Measurements from ENCODE around the gene TBC1D14. TPM values are rescaled to one million over a fixed set of nuclear protein-coding genes. Genes with fewer than 3 reads are reported as not detected.

Gene TBC1D14
- total and polyA plus RNA-seq, 9 of the 15 experiments (the other 6 are each of a cell fraction or from before 2014, with no cell fraction given), result 2.1 to 59.6 (median 44.8) TPM

- TF ChIP-seq, protein P1, sequence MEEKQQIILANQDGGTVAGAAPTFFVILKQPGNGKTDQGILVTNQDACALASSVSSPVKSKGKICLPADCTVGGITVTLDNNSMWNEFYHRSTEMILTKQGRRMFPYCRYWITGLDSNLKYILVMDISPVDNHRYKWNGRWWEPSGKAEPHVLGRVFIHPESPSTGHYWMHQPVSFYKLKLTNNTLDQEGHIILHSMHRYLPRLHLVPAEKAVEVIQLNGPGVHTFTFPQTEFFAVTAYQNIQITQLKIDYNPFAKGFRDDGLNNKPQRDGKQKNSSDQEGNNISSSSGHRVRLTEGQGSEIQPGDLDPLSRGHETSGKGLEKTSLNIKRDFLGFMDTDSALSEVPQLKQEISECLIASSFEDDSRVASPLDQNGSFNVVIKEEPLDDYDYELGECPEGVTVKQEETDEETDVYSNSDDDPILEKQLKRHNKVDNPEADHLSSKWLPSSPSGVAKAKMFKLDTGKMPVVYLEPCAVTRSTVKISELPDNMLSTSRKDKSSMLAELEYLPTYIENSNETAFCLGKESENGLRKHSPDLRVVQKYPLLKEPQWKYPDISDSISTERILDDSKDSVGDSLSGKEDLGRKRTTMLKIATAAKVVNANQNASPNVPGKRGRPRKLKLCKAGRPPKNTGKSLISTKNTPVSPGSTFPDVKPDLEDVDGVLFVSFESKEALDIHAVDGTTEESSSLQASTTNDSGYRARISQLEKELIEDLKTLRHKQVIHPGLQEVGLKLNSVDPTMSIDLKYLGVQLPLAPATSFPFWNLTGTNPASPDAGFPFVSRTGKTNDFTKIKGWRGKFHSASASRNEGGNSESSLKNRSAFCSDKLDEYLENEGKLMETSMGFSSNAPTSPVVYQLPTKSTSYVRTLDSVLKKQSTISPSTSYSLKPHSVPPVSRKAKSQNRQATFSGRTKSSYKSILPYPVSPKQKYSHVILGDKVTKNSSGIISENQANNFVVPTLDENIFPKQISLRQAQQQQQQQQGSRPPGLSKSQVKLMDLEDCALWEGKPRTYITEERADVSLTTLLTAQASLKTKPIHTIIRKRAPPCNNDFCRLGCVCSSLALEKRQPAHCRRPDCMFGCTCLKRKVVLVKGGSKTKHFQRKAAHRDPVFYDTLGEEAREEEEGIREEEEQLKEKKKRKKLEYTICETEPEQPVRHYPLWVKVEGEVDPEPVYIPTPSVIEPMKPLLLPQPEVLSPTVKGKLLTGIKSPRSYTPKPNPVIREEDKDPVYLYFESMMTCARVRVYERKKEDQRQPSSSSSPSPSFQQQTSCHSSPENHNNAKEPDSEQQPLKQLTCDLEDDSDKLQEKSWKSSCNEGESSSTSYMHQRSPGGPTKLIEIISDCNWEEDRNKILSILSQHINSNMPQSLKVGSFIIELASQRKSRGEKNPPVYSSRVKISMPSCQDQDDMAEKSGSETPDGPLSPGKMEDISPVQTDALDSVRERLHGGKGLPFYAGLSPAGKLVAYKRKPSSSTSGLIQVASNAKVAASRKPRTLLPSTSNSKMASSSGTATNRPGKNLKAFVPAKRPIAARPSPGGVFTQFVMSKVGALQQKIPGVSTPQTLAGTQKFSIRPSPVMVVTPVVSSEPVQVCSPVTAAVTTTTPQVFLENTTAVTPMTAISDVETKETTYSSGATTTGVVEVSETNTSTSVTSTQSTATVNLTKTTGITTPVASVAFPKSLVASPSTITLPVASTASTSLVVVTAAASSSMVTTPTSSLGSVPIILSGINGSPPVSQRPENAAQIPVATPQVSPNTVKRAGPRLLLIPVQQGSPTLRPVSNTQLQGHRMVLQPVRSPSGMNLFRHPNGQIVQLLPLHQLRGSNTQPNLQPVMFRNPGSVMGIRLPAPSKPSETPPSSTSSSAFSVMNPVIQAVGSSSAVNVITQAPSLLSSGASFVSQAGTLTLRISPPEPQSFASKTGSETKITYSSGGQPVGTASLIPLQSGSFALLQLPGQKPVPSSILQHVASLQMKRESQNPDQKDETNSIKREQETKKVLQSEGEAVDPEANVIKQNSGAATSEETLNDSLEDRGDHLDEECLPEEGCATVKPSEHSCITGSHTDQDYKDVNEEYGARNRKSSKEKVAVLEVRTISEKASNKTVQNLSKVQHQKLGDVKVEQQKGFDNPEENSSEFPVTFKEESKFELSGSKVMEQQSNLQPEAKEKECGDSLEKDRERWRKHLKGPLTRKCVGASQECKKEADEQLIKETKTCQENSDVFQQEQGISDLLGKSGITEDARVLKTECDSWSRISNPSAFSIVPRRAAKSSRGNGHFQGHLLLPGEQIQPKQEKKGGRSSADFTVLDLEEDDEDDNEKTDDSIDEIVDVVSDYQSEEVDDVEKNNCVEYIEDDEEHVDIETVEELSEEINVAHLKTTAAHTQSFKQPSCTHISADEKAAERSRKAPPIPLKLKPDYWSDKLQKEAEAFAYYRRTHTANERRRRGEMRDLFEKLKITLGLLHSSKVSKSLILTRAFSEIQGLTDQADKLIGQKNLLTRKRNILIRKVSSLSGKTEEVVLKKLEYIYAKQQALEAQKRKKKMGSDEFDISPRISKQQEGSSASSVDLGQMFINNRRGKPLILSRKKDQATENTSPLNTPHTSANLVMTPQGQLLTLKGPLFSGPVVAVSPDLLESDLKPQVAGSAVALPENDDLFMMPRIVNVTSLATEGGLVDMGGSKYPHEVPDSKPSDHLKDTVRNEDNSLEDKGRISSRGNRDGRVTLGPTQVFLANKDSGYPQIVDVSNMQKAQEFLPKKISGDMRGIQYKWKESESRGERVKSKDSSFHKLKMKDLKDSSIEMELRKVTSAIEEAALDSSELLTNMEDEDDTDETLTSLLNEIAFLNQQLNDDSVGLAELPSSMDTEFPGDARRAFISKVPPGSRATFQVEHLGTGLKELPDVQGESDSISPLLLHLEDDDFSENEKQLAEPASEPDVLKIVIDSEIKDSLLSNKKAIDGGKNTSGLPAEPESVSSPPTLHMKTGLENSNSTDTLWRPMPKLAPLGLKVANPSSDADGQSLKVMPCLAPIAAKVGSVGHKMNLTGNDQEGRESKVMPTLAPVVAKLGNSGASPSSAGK (IDR thresholded peaks at IDR 0.05), result no peak
- TF ChIP-seq, protein P2, sequence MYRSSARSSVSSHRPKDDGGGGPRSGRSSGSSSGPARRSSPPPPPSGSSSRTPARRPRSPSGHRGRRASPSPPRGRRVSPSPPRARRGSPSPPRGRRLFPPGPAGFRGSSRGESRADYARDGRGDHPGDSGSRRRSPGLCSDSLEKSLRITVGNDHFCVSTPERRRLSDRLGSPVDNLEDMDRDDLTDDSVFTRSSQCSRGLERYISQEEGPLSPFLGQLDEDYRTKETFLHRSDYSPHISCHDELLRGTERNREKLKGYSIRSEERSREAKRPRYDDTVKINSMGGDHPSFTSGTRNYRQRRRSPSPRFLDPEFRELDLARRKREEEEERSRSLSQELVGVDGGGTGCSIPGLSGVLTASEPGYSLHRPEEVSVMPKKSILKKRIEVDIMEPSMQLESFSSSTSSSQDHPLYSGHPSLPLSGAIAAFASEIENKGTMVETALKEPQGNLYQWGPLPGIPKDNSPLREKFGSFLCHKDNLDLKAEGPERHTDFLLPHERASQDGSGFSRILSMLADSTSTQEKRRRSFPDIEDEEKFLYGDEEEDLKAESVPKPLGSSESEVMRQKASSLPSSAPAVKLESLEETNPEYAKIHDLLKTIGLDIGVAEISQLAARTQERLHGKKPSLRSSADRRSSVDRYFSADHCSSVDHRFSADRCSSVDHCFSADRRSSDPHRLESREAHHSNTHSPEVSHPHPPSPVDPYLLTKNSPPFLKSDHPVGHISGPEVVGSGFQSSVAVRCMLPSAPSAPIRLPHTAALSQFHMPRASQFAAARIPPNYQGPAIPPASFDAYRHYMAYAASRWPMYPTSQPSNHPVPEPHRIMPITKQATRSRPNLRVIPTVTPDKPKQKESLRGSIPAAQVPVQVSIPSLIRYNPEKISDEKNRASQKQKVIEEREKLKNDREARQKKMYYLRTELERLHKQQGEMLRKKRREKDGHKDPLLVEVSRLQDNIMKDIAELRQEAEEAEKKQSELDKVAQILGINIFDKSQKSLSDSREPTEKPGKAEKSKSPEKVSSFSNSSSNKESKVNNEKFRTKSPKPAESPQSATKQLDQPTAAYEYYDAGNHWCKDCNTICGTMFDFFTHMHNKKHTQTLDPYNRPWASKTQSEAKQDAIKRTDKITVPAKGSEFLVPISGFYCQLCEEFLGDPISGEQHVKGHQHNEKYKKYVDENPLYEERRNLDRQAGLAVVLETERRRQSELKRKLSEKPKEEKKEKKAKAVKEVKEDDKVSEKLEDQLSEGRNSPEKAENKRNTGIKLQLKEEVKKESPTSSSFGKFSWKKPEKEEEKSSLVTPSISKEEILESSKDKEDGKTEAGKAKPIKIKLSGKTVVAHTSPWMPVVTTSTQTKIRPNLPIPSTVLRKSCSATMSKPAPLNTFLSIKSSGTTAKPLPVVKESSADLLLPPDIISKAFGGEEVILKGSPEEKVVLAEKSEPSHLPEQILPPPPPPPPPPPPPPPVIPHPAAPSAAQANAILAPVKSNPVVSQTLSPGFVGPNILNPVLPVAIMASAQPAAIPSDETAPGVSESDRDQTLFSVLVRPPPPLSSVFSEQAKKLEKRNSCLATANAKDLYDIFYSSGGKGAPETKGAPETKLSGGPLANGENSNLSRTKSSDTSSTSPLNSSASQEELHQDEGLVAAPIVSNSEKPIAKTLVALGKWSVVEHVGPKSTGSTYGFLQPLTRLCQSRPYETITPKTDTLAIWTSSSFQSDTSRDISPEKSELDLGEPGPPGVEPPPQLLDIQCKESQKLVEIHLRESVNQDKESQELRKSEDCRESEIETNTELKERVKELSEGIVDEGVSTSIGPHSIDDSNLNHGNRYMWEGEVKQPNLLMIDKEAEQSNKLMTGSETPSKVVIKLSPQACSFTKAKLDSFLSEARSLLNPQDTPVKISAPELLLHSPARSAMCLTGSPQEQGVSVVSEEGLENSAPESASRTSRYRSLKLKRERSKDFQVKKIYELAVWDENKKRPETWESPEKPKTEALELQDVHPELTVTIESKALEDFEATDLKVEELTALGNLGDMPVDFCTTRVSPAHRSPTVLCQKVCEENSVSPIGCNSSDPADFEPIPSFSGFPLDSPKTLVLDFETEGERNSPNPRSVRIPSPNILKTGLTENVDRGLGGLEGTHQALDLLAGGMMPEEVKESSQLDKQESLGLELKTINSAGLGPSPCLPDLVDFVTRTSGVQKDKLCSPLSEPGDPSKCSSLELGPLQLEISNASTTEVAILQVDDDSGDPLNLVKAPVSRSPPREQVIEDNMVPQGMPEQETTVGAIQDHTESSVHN (IDR thresholded peaks at IDR 0.05; ENCODE audit: borderline replicate concordance in 1 of 2, low read depth in 1 of 2), result peak in 1 of 2 experiments; percentile 97; a peak in 2 of 4 replicates
- no peak for TF ChIP-seq FUS (optimal IDR thresholded peaks at IDR 0.05; ENCODE audit: low read depth, low read length)
- TF ChIP-seq LEF1 (IDR thresholded peaks at IDR 0.05), result peak; percentile 94
- TF ChIP-seq ZNF347 (CRISPR knock-in tag; IDR thresholded peaks at IDR 0.05; ENCODE audit: low read depth), result no peak
These were observed 7.2 kb downstream of the TBC1D14 start (continued) for GRCh38 chr4:6916587-6917460.

Measured in K562 (cell line).